Skin of body (tissue), 2 donors: ENCODE results near the gene BAD. TPM values are rescaled to one million over a fixed set of nuclear protein-coding genes. Genes with fewer than 3 reads are reported as not detected.
"Not testable (repeated sequence)": the region's sequence is repeated elsewhere in the genome, so short reads cannot be mapped to it uniquely, and the experiment has no call there.

Experiments used
- DNase-seq: peaks from one replicate; lab custom pipeline; 2025; lab: John Stamatoyannopoulos, UW
- total RNA-seq: library from RNA; depleted of rRNA; stranded (reverse); fragments of >200 nt; gene quantifications from one replicate; pipeline ENCODE4 v1.2.3, GENCODE V29; 2014

BAD gene
- 27.5 TPM for total RNA-seq

DNA sequence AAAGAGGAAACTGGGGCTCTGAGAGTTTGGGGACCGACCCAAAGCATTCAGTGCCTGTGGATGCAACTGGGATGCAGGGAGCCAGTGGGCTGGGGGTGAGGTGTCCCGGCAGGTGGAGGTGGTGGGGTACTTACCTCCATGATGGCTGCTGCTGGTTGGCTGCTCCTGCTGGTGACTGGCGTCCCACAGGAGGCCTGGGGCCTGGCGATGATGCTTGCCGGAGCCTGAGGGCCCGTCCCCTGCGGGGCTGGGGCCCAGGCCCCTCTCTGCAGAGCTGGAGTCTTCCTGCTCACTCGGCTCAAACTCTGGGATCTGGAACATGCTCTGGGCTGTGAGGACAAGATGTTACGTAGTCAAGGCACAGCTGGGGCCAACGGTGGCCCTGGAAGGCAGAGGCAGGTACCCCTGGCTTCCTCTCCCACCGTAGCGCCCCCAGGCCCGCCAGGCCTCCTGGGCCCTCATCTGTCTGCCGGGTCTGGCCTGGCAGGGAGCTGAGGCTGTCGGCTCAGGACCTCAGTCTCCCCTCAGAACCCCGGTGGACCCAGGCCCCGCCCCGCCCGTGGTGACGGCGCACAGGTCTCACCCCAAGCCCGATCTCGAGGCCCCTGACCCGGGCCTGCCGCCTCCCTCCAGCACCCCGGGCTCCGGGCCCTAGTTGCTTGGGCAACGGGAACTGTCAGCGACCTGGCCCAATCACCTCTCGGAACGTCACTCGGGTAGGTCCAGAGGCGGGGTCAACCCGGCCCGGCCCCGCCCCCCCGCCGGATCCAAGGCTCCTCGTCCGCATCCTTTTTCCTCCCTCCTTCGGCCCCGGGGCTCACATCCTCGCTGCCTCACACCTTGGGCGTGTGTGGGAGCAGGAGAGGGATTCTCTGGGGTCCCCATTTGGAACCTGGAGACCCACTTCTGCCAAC, at the start of gene BAD:
BAD (minus strand) TSS at position 618 of the 914 bp plus-strand sequence; CDS start at position 321, 297 bp downstream.
- DNase-seq: peak; percentile 93

DNA sequence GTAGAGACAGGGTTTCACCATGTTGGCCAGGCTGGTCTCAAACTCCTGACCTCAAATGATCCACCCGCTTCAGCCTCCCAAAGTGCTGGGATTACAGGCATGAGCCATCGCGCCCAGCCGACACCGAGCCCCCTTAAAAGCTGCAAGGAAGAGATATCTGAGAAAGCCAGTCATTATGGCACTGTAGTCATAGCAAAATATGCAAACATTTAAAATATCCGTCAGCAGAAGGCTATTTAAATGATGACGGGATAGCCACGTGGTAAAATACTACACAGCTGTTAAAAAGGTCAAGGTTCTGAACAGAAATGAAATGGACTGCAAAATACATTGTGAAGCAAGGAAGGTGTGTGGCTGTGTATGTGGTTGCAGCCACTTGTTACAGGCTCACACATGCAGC, 49.1 kb upstream of the BAD start:
- DNase-seq: no peak

- no peak for DNase-seq
Observed at GRCh38 chr11:64331569-64332371, 47.3 kb upstream of the BAD start.

DNA sequence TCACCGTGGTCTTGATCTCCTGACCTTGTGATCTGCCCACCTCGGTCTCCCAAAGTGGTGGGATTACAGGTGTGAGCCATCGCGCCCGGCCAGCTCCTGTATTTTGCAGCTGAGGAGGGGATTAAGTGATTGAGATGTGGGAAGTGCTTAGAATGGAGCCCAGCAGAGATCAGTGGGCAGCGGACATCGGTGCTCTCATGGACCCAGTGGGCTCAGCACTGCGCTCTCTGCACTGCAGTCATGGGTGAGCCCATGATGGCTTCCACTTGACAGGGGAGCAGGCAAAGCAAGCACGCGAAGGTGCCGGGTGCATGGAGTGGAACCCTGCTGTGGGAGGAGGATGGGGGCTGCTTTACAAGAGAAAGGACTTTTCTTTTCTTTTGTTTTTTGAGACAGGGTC, 46.4 kb upstream of the BAD start:
- DNase-seq: no peak

DNA sequence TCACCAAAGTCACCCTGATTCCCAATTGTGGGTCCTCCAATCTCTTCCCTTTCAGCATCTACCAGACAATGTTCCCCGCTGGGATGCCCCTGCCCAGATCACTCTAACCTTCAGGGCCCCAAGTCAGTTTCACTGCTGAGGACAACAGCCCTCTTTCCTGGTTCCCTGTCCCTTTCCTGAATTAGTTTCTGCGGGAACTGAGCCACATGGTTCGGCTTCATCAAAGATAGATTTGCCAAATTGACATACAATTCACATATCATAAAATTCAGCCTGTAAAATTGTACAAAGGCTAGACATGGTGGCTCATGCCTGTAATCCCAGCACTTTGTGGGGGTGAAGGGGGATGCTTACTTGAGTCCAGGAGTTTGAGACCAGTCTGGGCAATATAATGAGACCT, 43.5 kb upstream of the BAD start:
- DNase-seq: no peak

DNA sequence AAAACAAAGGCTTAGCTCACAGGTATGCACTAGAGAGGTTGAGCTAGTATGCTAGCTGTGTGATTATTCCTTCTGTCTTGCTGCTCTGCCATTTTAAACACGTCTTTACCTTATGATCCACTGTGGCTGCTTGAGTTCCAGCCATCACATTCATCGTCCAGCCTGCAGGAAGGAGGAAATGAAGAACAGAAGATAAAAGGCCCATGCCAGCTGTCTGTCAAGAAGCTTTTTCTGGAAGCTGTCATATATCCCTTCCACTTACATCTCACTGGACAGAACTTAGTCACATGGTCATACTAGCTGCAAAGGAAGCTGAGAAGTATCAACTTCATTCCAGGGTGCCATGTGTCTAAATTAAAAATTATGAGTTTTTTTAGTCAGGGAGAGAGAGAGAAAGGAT, 42.9 kb upstream of the BAD start:
- no peak for DNase-seq

DNA sequence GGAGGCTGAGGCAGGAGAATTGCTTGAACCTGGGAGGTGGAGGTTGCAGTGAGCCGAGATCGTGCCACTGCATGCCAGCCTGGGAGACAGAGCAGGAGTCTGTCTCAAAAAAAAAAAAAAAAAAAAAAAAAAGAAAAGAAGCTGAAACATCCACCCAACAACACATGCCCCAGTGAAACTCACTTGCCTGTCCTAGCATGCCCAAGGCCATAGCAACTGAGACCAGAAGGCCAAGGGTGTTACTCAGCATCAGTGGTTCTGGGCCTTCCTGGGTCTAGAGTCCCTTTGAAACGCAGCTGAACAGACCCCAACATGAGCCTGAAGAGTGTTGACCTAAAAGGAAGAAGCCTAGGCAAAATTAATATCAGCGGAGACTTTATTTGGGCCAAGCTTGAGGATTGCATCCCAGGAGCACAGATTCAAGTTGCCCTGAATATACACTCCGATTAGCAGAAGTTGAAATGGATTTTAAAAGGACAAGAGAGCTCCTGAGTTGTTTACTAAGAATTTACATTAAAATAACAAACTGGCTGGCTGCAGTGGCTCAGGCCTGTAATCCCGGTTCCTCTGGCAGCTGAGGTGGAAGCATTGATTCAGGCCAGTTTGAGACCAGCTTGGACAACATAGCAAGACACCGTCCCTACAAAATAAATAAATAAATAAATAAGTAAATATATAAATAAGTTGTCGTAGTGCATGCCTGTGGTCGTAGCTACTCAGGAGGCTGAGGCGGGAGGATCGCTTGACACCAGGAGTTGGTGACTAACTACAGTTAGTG, 40.4 kb upstream of the BAD start:
- no peak for DNase-seq

GRCh38 chr11:64323984-64324383, 39.5 kb upstream of the BAD start:
- not testable (repeated sequence) for DNase-seq

DNA sequence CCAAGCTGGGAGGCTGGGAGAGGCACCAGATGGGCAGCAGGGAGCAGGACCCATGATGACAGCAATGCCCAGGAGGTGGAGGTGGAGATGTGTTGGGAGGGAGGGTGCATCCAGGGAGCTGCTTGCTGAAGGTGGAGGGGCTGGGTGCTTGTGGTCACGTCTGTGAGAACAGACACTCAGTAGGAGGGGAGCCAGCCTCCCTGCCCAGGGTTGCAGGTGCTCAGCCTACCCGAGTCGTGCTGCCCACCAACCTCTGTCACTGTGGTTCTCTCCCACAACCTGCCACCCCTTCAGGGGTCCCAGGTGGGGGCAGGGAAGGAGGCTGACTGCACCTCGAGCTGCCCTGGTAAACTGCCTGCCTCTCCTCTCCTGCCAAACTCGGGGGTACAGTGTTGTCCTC, 38.9 kb upstream of the BAD start:
- DNase-seq: no peak

GRCh38 chr11:64322925-64323260, 38.4 kb upstream of the BAD start:
- no peak for DNase-seq

GRCh38 chr11:64321533-64321932, 37.1 kb upstream of the BAD start:
- DNase-seq: no peak

GRCh38 chr11:64321026-64321425, 36.6 kb upstream of the BAD start:
- DNase-seq: no peak

DNA sequence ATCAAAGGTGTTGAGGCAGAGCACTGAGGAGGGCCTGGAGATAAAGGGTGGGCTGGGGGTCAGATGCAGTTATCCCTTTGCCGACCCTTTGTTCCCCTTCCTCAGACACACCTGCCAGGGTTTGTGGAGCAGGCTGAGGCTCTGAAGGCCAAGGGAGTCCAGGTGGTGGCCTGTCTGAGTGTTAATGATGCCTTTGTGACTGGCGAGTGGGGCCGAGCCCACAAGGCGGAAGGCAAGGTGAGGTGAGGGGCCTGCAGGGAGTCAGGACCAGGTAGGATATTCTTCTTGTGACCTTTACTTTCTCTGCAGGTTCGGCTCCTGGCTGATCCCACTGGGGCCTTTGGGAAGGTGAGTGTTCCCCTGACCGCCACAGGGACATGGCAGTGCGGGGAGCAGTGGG, 36.1 kb upstream of the BAD start:
- DNase-seq: no peak

- DNase-seq: no peak
Observed at GRCh38 chr11:64318766-64319761, 34.6 kb upstream of the BAD start.

GRCh38 chr11:64317961-64318765, 33.7 kb upstream of the BAD start, which contains the start of gene PRDX5:
Gene PRDX5, plus strand, starts transcription at chr11:64318121. Its CDS starts 95 bp downstream, at chr11:64318216.
- DNase-seq: peak; percentile 96

- peak; percentile 97 for DNase-seq
Observed at GRCh38 chr11:64317325-64317960, 33.0 kb upstream of the BAD start, which contains the start of gene TRMT112. Gene TRMT112, minus strand, starts transcription at chr11:64317559. Its CDS starts 33 bp downstream, at chr11:64317526.

GRCh38 chr11:64316672-64317324, 32.3 kb upstream of the BAD start:
- no peak for DNase-seq
